ENCODE measurements around the gene MARCHF10.

The MARCHF10 gene

DNA sequence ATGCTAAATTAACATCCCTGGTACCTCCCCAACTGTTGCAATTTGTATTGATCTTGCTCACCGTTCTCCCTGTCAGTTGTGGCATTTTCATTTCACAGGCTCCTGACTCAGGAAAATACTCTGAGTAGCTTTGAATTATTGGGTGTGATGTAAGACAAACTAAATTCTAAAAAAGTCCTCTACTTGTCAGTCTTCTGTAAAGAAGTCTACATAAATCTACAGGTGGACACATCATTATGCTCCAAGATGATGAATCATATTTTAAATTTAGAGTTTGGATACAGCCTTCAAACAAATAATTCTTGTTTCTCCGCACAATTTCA, 47.2 kb downstream of the MARCHF10 start:
- H3K4me3 ChIP-seq (ENCODE audit: low read length), result no peak overlapping the region
- no peak for TF ChIP-seq ZNF274 (IDR thresholded peaks at IDR 0.05; ENCODE audit: low read depth, low read length)

DNA sequence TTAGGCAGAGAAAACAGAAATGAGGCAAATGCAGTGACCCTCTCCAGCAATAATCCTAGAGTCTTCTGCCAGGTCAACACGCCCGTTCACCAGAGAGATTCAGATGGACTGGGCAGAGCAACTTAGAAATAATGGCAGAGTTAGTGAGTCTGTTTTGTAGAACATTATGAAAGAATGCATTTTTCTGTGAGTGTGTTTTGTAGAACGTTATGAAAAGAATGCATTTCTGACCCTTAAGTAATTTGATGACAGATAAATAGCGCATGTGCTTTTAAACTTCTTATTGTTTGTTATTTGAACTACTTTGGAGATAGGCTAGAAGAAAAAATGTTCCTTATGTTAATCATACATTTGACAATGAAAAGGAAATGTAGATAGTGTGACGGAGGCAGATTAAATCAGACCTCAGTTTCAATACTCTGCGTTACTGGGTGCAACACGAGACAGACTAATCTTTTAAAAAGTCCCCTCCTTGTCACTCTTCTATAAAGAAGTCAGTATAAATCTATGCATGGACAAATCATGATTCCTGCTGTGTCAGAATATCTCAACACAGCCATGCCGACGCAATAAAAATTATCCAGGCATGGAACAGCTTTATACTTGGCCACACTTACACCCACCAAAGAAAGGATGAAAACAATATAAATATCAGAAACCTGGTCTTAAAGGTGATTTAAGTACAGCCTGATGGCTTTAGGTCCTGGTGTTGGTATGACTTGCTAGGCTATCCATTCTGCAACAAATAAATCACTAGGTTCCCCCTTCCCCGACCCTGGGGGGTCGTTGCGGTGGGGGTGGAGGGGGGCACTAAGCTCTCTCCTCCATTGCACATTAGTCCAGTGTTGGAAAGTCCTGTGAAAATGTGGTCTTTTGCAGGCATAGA, 47.8 kb downstream of the MARCHF10 start:
- H3K4me3 ChIP-seq (ENCODE audit: low read length), result no peak overlapping the region
- no peak for TF ChIP-seq ZNF274 (IDR thresholded peaks at IDR 0.05; ENCODE audit: low read depth, low read length)

DNA sequence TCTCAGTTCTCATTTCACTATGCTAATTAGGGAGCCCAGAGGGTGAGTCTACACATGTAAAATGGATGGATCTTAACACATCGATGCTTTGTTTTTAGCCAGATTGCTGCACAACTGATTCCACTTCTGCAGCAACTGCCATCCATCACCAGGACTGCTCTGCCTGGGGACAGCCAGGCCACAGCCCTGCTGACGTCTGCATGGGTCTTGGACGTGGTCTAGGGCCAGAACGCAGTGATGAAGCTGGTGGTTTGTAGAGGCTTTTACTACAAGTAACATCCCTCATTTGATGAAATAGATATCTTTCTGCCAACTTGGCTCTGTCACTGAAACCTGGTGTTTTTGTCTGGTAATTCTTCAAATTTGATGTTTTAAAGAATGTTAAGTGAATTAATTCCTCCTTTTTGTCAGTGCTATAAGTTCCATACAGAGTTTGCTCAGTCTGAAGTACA, 50.6 kb downstream of the MARCHF10 start:
- no peak for TF ChIP-seq ZNF274 (IDR thresholded peaks at IDR 0.05; ENCODE audit: low read depth, low read length)
- H3K4me3 ChIP-seq (ENCODE audit: low read length), result no peak overlapping the region

GRCh38 chr17:62756198-62756597, 51.9 kb downstream of the MARCHF10 start:
- no peak for TF ChIP-seq ZNF274 (IDR thresholded peaks at IDR 0.05; ENCODE audit: low read depth, low read length)
- no peak overlapping the region for H3K4me3 ChIP-seq (ENCODE audit: low read length)

DNA sequence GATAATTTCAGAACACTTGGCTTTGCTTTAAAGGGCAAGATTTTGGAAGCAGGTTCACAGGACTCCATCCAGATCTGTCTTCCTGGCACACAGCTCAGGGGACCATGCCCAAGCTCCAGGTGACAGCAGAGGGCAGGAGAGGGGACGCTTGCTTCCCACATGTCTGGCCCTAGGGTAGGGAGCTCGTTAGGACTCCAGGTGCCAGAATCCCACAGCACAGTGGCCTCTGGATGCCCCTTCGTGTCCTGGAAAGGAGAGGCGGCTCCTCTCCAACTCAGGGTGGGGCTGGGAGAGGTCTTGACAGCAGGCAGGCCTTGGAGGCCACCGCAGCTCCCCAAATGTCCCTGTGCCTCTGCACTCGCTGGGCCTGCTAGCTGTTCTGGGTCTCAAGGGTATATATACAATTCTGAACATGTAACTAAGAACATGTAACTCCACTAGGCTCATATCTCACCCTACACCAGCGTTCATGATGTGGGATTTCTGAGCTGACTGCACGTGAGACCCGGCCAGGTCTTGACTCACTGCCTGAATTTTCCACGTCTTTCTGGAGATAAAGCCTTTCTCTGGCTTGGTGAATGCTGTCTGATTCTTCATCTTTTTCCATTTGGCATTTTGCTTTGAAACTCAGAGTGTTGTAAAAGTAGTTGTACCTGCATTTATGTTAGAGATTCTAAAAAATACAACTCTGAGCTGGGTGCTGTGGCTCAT, 52.8 kb downstream of the MARCHF10 start:
- no peak overlapping the region for H3K4me3 ChIP-seq (ENCODE audit: low read length)
- TF ChIP-seq ZNF274 (IDR thresholded peaks at IDR 0.05; ENCODE audit: low read depth, low read length), result no peak

- no peak for TF ChIP-seq ZNF274 (IDR thresholded peaks at IDR 0.05; ENCODE audit: low read depth, low read length)
Observed at GRCh38 chr17:62754631-62755030, 53.5 kb downstream of the MARCHF10 start.

GRCh38 chr17:62753562-62753961, 54.6 kb downstream of the MARCHF10 start:
- TF ChIP-seq ZNF274 (IDR thresholded peaks at IDR 0.05; ENCODE audit: low read depth, low read length), result no peak
- no peak overlapping the region for H3K4me3 ChIP-seq (ENCODE audit: low read length)

More at GRCh38 chr17:62754631-62755030, 53.5 kb downstream of the MARCHF10 start:
- H3K4me3 ChIP-seq (ENCODE audit: low read length), result no peak overlapping the region

GRCh38 chr17:62751060-62751691, 56.9 kb downstream of the MARCHF10 start:
- no peak for TF ChIP-seq ZNF274 (IDR thresholded peaks at IDR 0.05; ENCODE audit: low read depth, low read length)
- no peak overlapping the region for H3K4me3 ChIP-seq (ENCODE audit: low read length)

- TF ChIP-seq ZNF274 (IDR thresholded peaks at IDR 0.05; ENCODE audit: low read depth, low read length), result no peak
- no peak overlapping the region for H3K4me3 ChIP-seq (ENCODE audit: low read length)
Observed at GRCh38 chr17:62750631-62751051, 57.5 kb downstream of the MARCHF10 start.

GRCh38 chr17:62749926-62750325, 58.2 kb downstream of the MARCHF10 start:
- TF ChIP-seq ZNF274 (IDR thresholded peaks at IDR 0.05; ENCODE audit: low read depth, low read length), result no peak
- H3K4me3 ChIP-seq (ENCODE audit: low read length), result no peak overlapping the region

GRCh38 chr17:62746941-62747340, 61.2 kb downstream of the MARCHF10 start:
- no peak overlapping the region for H3K4me3 ChIP-seq (ENCODE audit: low read length)
- TF ChIP-seq ZNF274 (IDR thresholded peaks at IDR 0.05; ENCODE audit: low read depth, low read length), result no peak

- no peak overlapping the region for H3K4me3 ChIP-seq (ENCODE audit: low read length)
- no peak for TF ChIP-seq ZNF274 (IDR thresholded peaks at IDR 0.05; ENCODE audit: low read depth, low read length)
Observed at GRCh38 chr17:62745806-62746205, 62.3 kb downstream of the MARCHF10 start.

DNA sequence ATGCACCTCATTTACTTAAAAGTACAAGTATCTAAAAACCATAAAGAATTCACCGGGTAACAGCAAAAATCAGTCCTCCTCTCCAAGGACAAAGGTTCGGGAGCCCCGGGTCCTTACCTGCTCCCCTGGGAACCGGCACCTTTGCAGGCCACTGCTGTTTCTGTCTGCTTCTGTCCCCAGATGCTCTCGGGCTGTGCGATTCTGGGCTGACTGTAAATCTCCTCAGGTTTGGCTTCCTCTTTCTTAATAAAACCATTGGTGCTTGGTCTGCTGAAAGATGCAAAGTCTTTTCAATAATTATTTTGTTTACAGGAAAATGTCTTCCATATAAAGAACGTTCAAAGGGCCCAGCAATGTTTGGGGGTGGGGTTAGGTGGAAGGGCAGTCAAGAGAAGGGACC, 63.9 kb downstream of the MARCHF10 start:
- no peak overlapping the region for H3K4me3 ChIP-seq (ENCODE audit: low read length)
- TF ChIP-seq ZNF274 (IDR thresholded peaks at IDR 0.05; ENCODE audit: low read depth, low read length), result no peak

GRCh38 chr17:62741290-62741689, 66.8 kb downstream of the MARCHF10 start:
- TF ChIP-seq ZNF274 (IDR thresholded peaks at IDR 0.05; ENCODE audit: low read depth, low read length), result no peak

More at GRCh38 chr17:62741290-62741689, 66.8 kb downstream of the MARCHF10 start:
- no peak overlapping the region for H3K4me3 ChIP-seq (ENCODE audit: low read length)

Data from GM08714 (cell line).